HepG2 (cell line): Measurements from ENCODE around the gene STUB1. TPM values are rescaled to one million over a fixed set of nuclear protein-coding genes. Genes with fewer than 3 reads are reported as not detected.
A peak's percentile ranks its signal among the peaks of the same experiment; 100 is the strongest.

Experiments used
- DMAP1 ChIP-seq: IDR thresholded peaks from 2 replicates; pipeline ENCODE4 v1.6.1; 2016
- FOSL1 ChIP-seq: sonication (generic); formaldehyde crosslinking; IDR thresholded peaks from 2 replicates; pipeline ENCODE4 v1.9.0; 2021; ENCODE audit warnings: missing genetic modification reagents, borderline replicate concordance
- KAT7 ChIP-seq: IDR thresholded peaks from 2 replicates; pipeline ENCODE4 v1.6.1; 2018; ENCODE audit warnings: borderline replicate concordance, missing compliant biosample characterization
- KMT2A ChIP-seq: sonication (generic); formaldehyde crosslinking; IDR thresholded peaks from 2 replicates; pipeline ENCODE4 v1.4.0; 2020; ENCODE audit warnings: missing genetic modification reagents
- LCORL ChIP-seq, 2 experiments: fragments of 450-650 bp in 1 of 2; sonication (generic) in 1 of 2; formaldehyde crosslinking in 1 of 2; IDR thresholded peaks; 2 replicates each; pipeline versions ENCODE4 v1.5.0 to v1.6.1; 2017 to 2020; ENCODE audit warnings: antibody characterized with exemption in 1 of 2, missing genetic modification reagents in 1 of 2
- POLR2AphosphoS2 ChIP-seq: IDR thresholded peaks from 2 replicates; pipeline ENCODE4 v1.6.1; 2011; ENCODE audit warnings: low read depth, low read length, improper control_type of control experiment
- REPIN1 ChIP-seq: sonication (generic); formaldehyde crosslinking; IDR thresholded peaks from 2 replicates; pipeline ENCODE4 v1.8.0; 2022; ENCODE audit warnings: missing genetic modification reagents, low read depth, mild to moderate bottlenecking, borderline replicate concordance
- RFX1 ChIP-seq: fragments of 450-650 bp; IDR thresholded peaks from 2 replicates; pipeline ENCODE4 v1.6.1; 2017
- SAFB2 ChIP-seq: sonication (generic); formaldehyde crosslinking; IDR thresholded peaks from 2 replicates; pipeline ENCODE4 v1.5.1; 2020; ENCODE audit warnings: missing genetic modification reagents, low read depth, mild to moderate bottlenecking, borderline replicate concordance
- SNRNP70 ChIP-seq: fragments of 200-400 bp; formaldehyde crosslinking; IDR thresholded peaks from 2 replicates; pipeline ENCODE4 v1.6.1; 2017; ENCODE audit warnings: mild to moderate bottlenecking, low read depth, low read length, moderate library complexity
- SOX5 ChIP-seq: IDR thresholded peaks from 2 replicates; pipeline ENCODE4 v1.6.1; 2016; ENCODE audit warnings: borderline replicate concordance
- SRSF4 ChIP-seq: fragments of 200-400 bp; formaldehyde crosslinking; IDR thresholded peaks from one replicate; pipeline ENCODE4 v1.6.1; 2018; ENCODE audit warnings: mild to moderate bottlenecking, low read depth, low read length, moderate library complexity; ENCODE audit not compliant: poor library complexity, severe bottlenecking
- TBP ChIP-seq: sonication (generic); formaldehyde crosslinking; IDR thresholded peaks from 2 replicates; pipeline ENCODE4 v1.5.0; 2020; ENCODE audit warnings: missing genetic modification reagents
- TSC22D2 ChIP-seq: sonication (generic); formaldehyde crosslinking; IDR thresholded peaks from 2 replicates; pipeline ENCODE4 v1.5.1; 2020; ENCODE audit warnings: missing genetic modification reagents, mild to moderate bottlenecking, borderline replicate concordance
- U2AF1 ChIP-seq: fragments of 200-400 bp; formaldehyde crosslinking; optimal IDR thresholded peaks from 2 replicates; pipeline ENCODE3; 2017; ENCODE audit warnings: mild to moderate bottlenecking, low read depth, low read length
- XRCC5 ChIP-seq: fragments of 200-400 bp; formaldehyde crosslinking; optimal IDR thresholded peaks from 2 replicates; pipeline ENCODE3; 2017; ENCODE audit warnings: mild to moderate bottlenecking, low read length
- ZFX ChIP-seq: sonication (generic); formaldehyde crosslinking; IDR thresholded peaks from 2 replicates; pipeline ENCODE4 v1.4.0; 2020; ENCODE audit warnings: mild to moderate bottlenecking, low read depth, missing genetic modification reagents, moderate library complexity
- ZNF225 ChIP-seq: sonication (generic); formaldehyde crosslinking; IDR thresholded peaks from 2 replicates; pipeline ENCODE4 v1.4.0; 2020; ENCODE audit warnings: mild to moderate bottlenecking, missing genetic modification reagents
- ZNF552 ChIP-seq: sonication (generic); formaldehyde crosslinking; IDR thresholded peaks from 2 replicates; pipeline ENCODE4 v1.9.0; 2022; ENCODE audit warnings: missing genetic modification reagents, mild to moderate bottlenecking, borderline replicate concordance
- ZNF605 ChIP-seq: sonication (generic); formaldehyde crosslinking; IDR thresholded peaks from 2 replicates; pipeline ENCODE4 v1.8.0; 2022; ENCODE audit warnings: mild to moderate bottlenecking, missing genetic modification reagents
- polyA plus RNA-seq, 8 experiments: library from polyadenylated mRNA; depleted of rRNA in 3 of 8; stranded (reverse) in 7 of 8; unstranded in 1 of 8; fragments of >200 nt; fragmentation: Illumina TruSeq in 4 of 8; extraction: Trizol in 4 of 8; gene quantifications; 2 replicates each; pipeline versions ENCODE4 v1.2.1 to v1.2.3, GENCODE V29; 2011 to 2016; ENCODE audit warnings: low read depth in 4 of 8, missing spikeins in 1 of 8, mixed read lengths in 1 of 8; ENCODE audit not compliant: insufficient read depth in 1 of 8
- total RNA-seq, 5 experiments: library from RNA; depleted of rRNA; stranded (reverse); fragments of >200 nt; fragmentation: Illumina TruSeq; extraction: Trizol; gene quantifications; 2 replicates each; pipeline ENCODE4 v1.2.3, GENCODE V29; 2016; ENCODE audit warnings: low read depth in 1 of 5
- TF ChIP-seq, protein P1 (sequence below): sonication (generic); formaldehyde crosslinking; IDR thresholded peaks from 2 replicates; pipeline ENCODE4 v1.9.0; 2022; ENCODE audit warnings: missing genetic modification reagents, mild to moderate bottlenecking, borderline replicate concordance
- TF ChIP-seq, protein P2 (sequence below): sonication (generic); formaldehyde crosslinking; IDR thresholded peaks from 2 replicates; pipeline ENCODE4 v1.5.0; 2020; ENCODE audit warnings: missing genetic modification reagents
- TF ChIP-seq, protein P3 (sequence below): sonication (generic); formaldehyde crosslinking; IDR thresholded peaks from 2 replicates; pipeline ENCODE4 v1.8.1; 2023; ENCODE audit warnings: mild to moderate bottlenecking, inconsistent platforms, moderate library complexity, missing genetic modification reagents, borderline replicate concordance

STUB1 gene
- total and polyA plus RNA-seq, 2 of the 13 experiments (the other 11 are each of a cell fraction or from before 2014, with no cell fraction given), result 52.9 to 78.2 TPM

DNA sequence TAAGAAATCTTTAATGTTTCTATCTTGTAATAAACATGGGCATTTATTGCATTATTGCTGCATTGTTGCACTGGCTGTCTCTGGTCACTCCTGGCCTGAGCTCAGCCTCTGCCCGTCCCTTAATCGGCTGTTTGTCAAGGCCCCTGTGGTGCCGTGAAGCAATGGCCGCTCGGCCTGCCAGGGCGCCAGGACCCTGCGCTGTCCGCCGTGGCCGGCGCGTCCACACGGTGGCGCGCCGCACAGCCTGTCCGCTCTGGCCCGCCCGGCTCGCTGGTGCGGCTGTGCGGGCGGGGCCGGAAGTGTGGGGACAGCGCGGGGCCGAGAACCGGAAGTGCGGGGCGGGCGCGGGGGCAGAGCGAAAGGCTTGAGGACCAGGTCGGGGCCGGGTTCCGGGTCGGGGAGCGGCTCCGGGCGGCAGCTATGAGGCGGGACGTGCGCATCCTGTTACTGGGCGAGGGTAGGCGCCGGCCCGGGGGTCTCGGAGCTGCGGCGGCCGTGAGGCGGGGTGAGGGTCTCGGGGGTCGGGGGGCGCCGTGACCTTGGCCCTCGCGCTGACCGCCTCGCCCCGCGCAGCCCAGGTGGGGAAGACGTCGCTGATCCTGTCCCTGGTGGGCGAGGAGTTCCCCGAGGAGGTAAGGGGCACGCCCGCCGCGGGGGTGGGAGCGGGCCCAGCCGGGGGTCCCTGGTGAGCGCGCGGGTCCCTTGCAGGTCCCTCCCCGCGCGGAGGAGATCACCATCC is 12.3 kb upstream of the STUB1 start, which contains the start of gene RHOT2 (continued):
- TF ChIP-seq, protein P1, sequence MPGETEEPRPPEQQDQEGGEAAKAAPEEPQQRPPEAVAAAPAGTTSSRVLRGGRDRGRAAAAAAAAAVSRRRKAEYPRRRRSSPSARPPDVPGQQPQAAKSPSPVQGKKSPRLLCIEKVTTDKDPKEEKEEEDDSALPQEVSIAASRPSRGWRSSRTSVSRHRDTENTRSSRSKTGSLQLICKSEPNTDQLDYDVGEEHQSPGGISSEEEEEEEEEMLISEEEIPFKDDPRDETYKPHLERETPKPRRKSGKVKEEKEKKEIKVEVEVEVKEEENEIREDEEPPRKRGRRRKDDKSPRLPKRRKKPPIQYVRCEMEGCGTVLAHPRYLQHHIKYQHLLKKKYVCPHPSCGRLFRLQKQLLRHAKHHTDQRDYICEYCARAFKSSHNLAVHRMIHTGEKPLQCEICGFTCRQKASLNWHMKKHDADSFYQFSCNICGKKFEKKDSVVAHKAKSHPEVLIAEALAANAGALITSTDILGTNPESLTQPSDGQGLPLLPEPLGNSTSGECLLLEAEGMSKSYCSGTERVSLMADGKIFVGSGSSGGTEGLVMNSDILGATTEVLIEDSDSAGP (CRISPR knock-in tag), result peak; percentile 81
- peak; percentile 38; the same call in 1 of the 2 replicates for TF ChIP-seq DMAP1 (CRISPR knock-in tag)
- peak; percentile 39 for TF ChIP-seq U2AF1
- peak; percentile 34; the same call in 1 of the 2 replicates for TF ChIP-seq REPIN1 (CRISPR knock-in tag)
- TF ChIP-seq, protein P2, sequence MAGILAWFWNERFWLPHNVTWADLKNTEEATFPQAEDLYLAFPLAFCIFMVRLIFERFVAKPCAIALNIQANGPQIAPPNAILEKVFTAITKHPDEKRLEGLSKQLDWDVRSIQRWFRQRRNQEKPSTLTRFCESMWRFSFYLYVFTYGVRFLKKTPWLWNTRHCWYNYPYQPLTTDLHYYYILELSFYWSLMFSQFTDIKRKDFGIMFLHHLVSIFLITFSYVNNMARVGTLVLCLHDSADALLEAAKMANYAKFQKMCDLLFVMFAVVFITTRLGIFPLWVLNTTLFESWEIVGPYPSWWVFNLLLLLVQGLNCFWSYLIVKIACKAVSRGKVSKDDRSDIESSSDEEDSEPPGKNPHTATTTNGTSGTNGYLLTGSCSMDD (CRISPR knock-in tag), result no peak
- TF ChIP-seq RFX1, result no peak
- TF ChIP-seq ZNF225 (CRISPR knock-in tag), result no peak
- TF ChIP-seq ZNF552 (CRISPR knock-in tag), result no peak
- TF ChIP-seq ZFX (CRISPR knock-in tag), result peak; percentile 89
- TF ChIP-seq TBP (CRISPR knock-in tag), result no peak
- TF ChIP-seq SNRNP70, result no peak
- no peak for TF ChIP-seq POLR2AphosphoS2
- TF ChIP-seq, protein P3, sequence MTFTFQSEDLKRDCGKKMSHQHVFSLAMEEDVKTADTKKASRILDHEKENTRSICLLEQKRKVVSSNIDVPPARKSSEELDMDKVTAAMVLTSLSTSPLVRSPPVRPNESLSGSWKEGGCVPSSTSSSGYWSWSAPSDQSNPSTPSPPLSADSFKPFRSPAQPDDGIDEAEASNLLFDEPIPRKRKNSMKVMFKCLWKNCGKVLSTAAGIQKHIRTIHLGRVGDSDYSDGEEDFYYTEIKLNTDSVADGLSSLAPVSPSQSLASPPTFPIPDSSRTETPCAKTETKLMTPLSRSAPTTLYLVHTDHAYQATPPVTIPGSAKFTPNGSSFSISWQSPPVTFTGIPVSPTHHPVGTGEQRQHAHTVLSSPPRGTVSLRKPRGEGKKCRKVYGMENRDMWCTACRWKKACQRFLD (CRISPR knock-in tag), result peak; percentile 58; the same call in 1 of the 2 replicates
- peak; percentile 81 for TF ChIP-seq KAT7 (CRISPR knock-in tag)
- no peak for TF ChIP-seq ZNF605 (CRISPR knock-in tag)
- TF ChIP-seq SOX5, result peak; percentile 48; the same call in 1 of the 2 replicates
- peak; percentile 88 for TF ChIP-seq SAFB2
- peak; percentile 97 for TF ChIP-seq XRCC5
- TF ChIP-seq TSC22D2 (CRISPR knock-in tag), result peak; percentile 92
- peak; percentile 53; the same call in 1 of the 2 replicates for TF ChIP-seq KMT2A (CRISPR knock-in tag)
- TF ChIP-seq LCORL (IDR thresholded peaks at IDR 0.05), result no peak
- no peak for TF ChIP-seq LCORL (CRISPR knock-in tag; IDR thresholded peaks at IDR 0.05)
- no peak for TF ChIP-seq FOSL1 (CRISPR knock-in tag)
- no peak for TF ChIP-seq SRSF4
- TF ChIP-seq, all 625 proteins: peak for 250
